Suprapubic skin (tissue), 4 donors: ENCODE data around the gene LMLN. TPM values are rescaled to one million over a fixed set of nuclear protein-coding genes. Genes with fewer than 3 reads are reported as not detected.
A peak's percentile ranks its signal among the peaks of the same experiment; 100 is the strongest.
"Not testable (repeated sequence)": the region's sequence is repeated elsewhere in the genome, so short reads cannot be mapped to it uniquely, and the experiment has no call there.

ENCODE experiments used
- DNase-seq, 2 donors: peaks; one replicate each; pipeline ENCODE4 v3.0.0-alpha.2; 2019; ENCODE audit warnings: low spot score in 2 of 2
- H3K27ac ChIP-seq: fragments of 200-600 bp; sonication (generic); one replicate; pipeline ENCODE4 v1.5.1; 2019
- H3K27me3 ChIP-seq: fragments of 200-600 bp; sonication (generic); one replicate; pipeline ENCODE4 v1.5.1; 2019
- H3K36me3 ChIP-seq: fragments of 200-600 bp; sonication (generic); one replicate; pipeline ENCODE4 v1.5.1; 2019
- H3K4me1 ChIP-seq: fragments of 200-600 bp; sonication (generic); one replicate; pipeline ENCODE4 v1.5.1; 2019
- H3K4me3 ChIP-seq: fragments of 200-600 bp; sonication (generic); one replicate; pipeline ENCODE4 v1.5.1; 2019; ENCODE audit warnings: mild to moderate bottlenecking
- H3K9me3 ChIP-seq: fragments of 200-600 bp; sonication (generic); one replicate; pipeline ENCODE4 v1.5.1; 2019
- EP300 ChIP-seq: sonication (generic); formaldehyde crosslinking; IDR thresholded peaks from one replicate; pipeline ENCODE4 v1.6.1; 2017; ENCODE audit warnings: antibody characterized with exemption
- POLR2A ChIP-seq, 2 donors: fragments of 450-650 bp; IDR thresholded peaks; one replicate each; pipeline ENCODE4 v1.6.1; 2017; ENCODE audit warnings: antibody characterized with exemption in 2 of 2, mild to moderate bottlenecking in 2 of 2, moderate library complexity in 2 of 2
- POLR2AphosphoS5 ChIP-seq, 3 donors: sonication (generic); formaldehyde crosslinking; IDR thresholded peaks; one replicate each; pipeline ENCODE4 v1.6.1; 2017; ENCODE audit warnings: antibody characterized with exemption in 3 of 3
- WGBS: methylation state at CpG from one replicate; pipeline ENCODE4 v1.1.5; 2018; 5-methylcytosine and 5-hydroxymethylcytosine counted together
- total RNA-seq, 4 donors: library from RNA; depleted of rRNA; stranded (reverse); fragments of >200 nt; gene quantifications; one replicate each; pipeline ENCODE4 v1.1.0, GENCODE V29; 2016
- TF ChIP-seq, protein P1 (sequence below), 2 donors: fragments of 200-600 bp in 1 of 2; fragments of 450-650 bp in 1 of 2; sonication (generic) in 1 of 2; IDR thresholded peaks; one replicate each; pipeline ENCODE4 v1.5.1; 2016 to 2019; ENCODE audit warnings: antibody characterized with exemption in 2 of 2, mild to moderate bottlenecking in 1 of 2, moderate library complexity in 1 of 2

The LMLN gene
- total RNA-seq, 4 donors from 2014 or later: 3.4 to 8.2 (median 5.5) TPM

DNA sequence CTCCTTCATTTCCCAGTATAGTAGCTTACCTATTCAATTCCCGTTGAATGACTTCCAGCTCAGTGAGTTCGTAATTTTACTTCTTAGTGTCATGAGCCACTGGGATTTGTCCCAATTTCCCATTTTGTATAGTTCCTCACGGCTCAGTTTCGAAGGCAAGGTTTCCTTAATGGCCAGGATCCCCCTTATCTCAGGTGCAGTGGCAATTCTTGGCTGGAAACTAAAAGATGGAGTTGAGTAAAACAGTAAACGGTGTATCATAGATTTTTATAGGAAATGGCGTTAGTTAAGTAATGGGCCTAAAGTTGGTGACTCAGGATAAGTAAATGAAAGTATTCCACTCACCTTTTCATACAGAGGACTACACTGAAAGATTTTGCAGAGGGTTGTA is 522 bp upstream of the LMLN start:
- TF ChIP-seq EP300 (no peak), POLR2AphosphoS5 (IDR thresholded peaks at IDR 0.05) (no peak), POLR2A (IDR thresholded peaks at IDR 0.05) (no peak)
- TF ChIP-seq, protein P1, sequence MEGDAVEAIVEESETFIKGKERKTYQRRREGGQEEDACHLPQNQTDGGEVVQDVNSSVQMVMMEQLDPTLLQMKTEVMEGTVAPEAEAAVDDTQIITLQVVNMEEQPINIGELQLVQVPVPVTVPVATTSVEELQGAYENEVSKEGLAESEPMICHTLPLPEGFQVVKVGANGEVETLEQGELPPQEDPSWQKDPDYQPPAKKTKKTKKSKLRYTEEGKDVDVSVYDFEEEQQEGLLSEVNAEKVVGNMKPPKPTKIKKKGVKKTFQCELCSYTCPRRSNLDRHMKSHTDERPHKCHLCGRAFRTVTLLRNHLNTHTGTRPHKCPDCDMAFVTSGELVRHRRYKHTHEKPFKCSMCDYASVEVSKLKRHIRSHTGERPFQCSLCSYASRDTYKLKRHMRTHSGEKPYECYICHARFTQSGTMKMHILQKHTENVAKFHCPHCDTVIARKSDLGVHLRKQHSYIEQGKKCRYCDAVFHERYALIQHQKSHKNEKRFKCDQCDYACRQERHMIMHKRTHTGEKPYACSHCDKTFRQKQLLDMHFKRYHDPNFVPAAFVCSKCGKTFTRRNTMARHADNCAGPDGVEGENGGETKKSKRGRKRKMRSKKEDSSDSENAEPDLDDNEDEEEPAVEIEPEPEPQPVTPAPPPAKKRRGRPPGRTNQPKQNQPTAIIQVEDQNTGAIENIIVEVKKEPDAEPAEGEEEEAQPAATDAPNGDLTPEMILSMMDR (IDR thresholded peaks at IDR 0.05): no peak
- H3K9me3 ChIP-seq: no peaks in the 10 kb centered on the region
- H3K27me3 ChIP-seq: no peaks in the 10 kb centered on the region
- peaks cover 38% of the 10 kb centered on the region for H3K4me1 ChIP-seq
- peak overlapping the region; percentile 95 for H3K4me3 ChIP-seq
- peaks cover 26% of the 10 kb centered on the region for H3K36me3 ChIP-seq
- 44% methylated on average over 6 of the region's 6 CpGs for WGBS
- DNase-seq: no peak
- peak overlapping the region; percentile 87 for H3K27ac ChIP-seq

DNA sequence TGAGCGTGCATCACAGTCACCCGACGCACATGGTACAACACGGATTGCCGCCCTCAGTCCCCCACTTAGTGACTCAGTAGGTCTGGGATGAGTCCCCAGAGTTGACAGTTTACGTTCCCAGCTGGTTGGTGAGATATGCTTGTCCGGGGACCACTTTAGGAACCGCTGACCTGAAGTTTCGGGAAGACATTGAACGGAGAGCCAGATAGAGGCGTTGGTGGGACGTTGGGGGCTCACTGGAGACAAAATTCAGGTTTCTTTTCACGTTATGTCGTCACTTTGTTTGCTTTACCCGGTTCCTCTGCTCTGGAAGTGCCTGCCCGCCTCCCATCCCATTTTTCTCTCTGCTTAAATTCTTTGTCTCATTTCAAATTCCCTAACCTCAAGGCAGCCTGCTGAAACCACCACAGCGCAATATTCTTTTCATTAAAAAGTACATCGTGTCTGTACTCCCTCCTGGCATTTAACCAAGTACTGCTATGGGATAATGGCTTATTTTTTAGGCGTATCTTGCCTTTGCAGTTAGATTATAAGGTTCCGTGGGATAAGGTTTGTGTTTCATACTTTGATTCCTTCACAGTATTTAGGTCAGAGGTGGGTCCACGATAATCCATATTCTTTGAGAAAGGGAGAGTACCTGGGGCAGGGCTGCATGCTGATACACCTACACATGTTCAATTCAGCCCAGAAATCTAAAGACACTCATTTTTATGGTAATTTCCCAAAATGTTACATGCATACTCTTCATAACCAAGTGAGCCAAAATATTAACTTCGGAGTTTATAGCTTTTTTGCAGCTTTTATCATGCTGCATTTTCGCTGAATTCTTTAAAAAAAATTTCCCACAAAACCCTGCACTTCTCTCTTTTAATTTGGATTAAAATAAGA is 921 bp downstream of the LMLN start:
- H3K4me1 ChIP-seq: peaks cover 38% of the 10 kb centered on the region
- TF ChIP-seq, protein P1 (IDR thresholded peaks at IDR 0.05): no peak
- TF ChIP-seq EP300 (no peak), POLR2AphosphoS5 (IDR thresholded peaks at IDR 0.05) (no peak), POLR2A (IDR thresholded peaks at IDR 0.05) (no peak)
- peak in 1 of 2 donors; percentile 73 for DNase-seq
- H3K9me3 ChIP-seq: no peaks in the 10 kb centered on the region
- peaks cover 12% of the 10 kb centered on the region for H3K36me3 ChIP-seq
- no peaks in the 10 kb centered on the region for H3K27me3 ChIP-seq
- peak overlapping the region; percentile 87 for H3K27ac ChIP-seq
- H3K4me3 ChIP-seq: peak overlapping the region; percentile 95
- 9% methylated on average over 23 of the region's 23 CpGs for WGBS

DNA sequence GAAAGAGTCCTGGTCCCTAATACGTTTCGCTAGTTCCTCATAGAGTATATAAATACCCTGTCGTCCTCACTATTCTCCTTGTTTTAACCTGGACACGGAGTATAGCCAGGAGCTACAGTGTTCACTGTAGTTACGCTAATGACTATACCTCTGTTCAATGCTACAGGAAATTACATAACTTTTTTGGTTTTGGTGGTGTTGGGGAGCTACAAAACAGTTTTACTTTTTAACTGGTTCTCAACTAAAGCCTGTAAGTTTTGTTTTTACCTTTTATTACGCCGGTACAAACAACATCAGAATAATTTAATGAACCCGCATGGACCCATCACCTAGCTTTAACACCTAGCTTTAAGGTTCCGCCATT is 1.5 kb downstream of the LMLN start:
- 83% methylated on average over 9 of the region's 9 CpGs for WGBS
- Histone ChIP-seq H3K4me1 (peaks cover 38% of the 10 kb centered on the region), H3K9me3 (no peaks in the 10 kb centered on the region), H3K27me3 (no peaks in the 10 kb centered on the region), H3K4me3 (no peak overlapping the region), H3K36me3 (peaks cover 5% of the 10 kb centered on the region), H3K27ac (no peak overlapping the region)
- no peak for TF ChIP-seq POLR2AphosphoS5 (IDR thresholded peaks at IDR 0.05)
- TF ChIP-seq POLR2A (IDR thresholded peaks at IDR 0.05): no peak
- TF ChIP-seq EP300: no peak
- TF ChIP-seq, protein P1 (IDR thresholded peaks at IDR 0.05): no peak
- no peak for DNase-seq

DNA sequence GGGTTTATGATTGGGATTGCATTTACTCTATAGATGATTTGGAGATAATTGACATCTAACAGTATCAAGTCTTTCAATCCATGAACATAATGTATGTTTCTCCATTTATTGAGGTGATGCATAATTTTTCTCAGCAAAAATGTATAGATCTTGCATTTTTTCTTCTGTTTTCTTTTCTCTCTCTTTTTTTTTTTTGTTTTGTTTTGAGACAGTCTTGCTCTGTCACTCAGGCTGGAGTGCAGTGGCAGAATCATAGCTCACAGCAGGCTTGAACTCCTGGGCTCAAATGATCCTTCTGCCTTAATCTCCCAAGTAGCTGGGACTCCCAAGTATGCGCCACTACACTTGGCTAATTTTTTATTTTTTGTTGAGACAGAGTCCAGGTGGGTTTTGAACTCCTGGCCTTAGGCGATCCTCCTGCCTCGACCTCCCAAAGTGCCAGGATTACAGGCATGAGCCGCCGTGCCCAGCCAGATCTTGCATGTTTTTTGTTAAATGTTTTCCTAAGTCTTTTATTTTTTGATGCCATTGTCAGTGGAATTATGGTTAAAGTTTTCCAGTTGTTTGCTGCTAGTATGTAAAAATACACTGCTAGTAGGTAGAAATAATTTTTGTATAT is 3.1 kb downstream of the LMLN start:
- no peak overlapping the region for H3K27ac ChIP-seq
- no peak overlapping the region for H3K4me3 ChIP-seq
- peaks cover 30% of the 10 kb centered on the region for H3K4me1 ChIP-seq
- 96% methylated on average over 5 of the region's 5 CpGs for WGBS
- no peak for TF ChIP-seq POLR2AphosphoS5 (IDR thresholded peaks at IDR 0.05)
- TF ChIP-seq, protein P1 (IDR thresholded peaks at IDR 0.05): no peak
- TF ChIP-seq POLR2A (IDR thresholded peaks at IDR 0.05): no peak
- no peak for TF ChIP-seq EP300
- peaks cover 8% of the 10 kb centered on the region for H3K9me3 ChIP-seq
- H3K27me3 ChIP-seq: no peaks in the 10 kb centered on the region
- DNase-seq: no peak
- H3K36me3 ChIP-seq: no peaks in the 10 kb centered on the region

DNA sequence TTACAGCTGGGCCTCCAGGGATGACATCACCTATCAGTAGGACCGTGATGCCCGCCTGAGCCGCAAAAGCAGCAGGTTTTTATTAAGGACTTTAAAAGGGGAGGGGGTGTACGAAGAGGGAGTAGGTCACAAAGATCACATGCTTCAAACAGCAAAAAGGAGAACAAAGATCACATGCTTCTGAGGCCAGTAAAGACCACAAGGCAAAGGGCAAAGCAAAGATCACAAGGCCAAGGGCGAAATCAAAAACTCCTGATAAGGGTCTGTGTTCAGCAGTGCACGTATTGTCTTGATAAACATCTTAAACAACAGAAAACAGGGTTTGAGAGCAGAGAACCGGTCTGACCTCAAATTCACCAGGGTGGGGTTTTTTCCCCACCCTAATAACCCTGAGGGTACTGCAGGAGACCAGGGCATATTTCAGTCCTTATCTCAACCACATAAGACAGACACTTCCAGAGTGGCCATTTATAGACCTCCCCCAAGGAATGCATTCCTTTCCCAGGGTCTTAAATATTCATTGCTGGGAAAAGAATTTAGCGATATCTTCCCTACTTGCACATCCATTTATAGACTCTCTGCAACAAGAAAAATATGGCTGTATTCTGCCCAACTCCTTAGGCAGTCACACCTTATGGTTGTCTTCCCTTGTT is 7.4 kb downstream of the LMLN start:
- WGBS: 86% methylated on average over 8 of the region's 8 CpGs
- H3K27me3 ChIP-seq, H3K27ac ChIP-seq, H3K4me3 ChIP-seq, H3K9me3 ChIP-seq, H3K36me3 ChIP-seq, DNase-seq, H3K4me1 ChIP-seq: not testable (repeated sequence)
